ENCODE measurements around the gene CCNL2. TPM values are rescaled to one million over a fixed set of nuclear protein-coding genes. Genes with fewer than 3 reads are reported as not detected.

CCNL2 gene
- total and polyA plus RNA-seq, 2 of the 13 experiments (the other 11 are each of a cell fraction or from before 2014, with no cell fraction given), result 105 to 340 TPM

DNA sequence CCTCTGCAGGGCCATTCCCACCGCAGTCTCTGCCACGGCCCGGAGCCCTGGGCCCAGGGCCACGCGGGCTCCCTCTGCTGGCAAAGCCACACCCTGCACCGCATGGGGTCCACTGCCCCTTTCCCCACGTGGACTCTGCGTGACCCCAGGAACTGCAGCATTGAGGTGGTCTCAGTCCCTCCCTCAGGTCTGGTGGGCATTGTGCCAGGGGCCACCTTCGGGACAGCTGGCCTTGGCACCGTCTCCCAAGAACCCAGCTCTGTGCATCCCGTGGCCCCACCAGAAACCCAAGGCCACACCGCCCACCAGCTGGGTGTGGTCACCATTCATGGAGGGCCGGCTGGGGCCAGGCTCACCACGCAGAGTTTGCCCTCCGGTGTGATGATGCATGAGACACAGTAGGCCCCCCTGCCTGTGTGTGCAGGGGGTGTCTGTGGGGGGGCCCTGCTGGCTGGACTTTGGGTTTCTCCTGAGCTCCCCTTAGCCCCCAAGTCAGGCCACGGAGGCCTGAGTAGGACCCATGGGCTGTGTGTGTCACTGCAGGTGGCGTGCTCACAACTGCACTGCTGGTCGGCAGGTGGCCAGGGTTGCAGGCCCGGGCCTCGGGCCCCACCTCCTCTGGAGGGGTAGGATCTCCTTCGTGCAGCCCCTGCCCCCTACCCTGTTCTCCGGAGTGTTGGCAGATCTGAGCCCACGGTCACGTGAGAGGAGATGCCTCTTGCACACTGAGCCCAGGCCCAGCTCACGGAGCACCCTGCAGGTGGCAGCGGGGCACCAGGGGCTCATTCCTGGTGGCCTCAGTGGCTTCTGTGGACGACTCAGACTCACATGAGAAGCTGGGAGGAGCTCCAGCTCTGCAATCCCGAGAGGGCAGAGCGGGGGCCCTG is 42.1 kb upstream of the CCNL2 start (continued):
- TF ChIP-seq MAX (IDR thresholded peaks at IDR 0.05) (no peak), HOXA9 (CRISPR knock-in tag; IDR thresholded peaks at IDR 0.05; ENCODE audit: borderline replicate concordance) (no peak), HNF1A (IDR thresholded peaks at IDR 0.05; ENCODE audit: low read depth) (no peak), HNF1A (CRISPR knock-in tag; IDR thresholded peaks at IDR 0.05; ENCODE audit: borderline replicate concordance) (no peak; the same call in 1 of the 2 replicates), ZNF556 (CRISPR knock-in tag; IDR thresholded peaks at IDR 0.05; ENCODE audit: borderline replicate concordance) (peak; percentile 46; the same call in 1 of the 2 replicates), SOX6 (IDR thresholded peaks at IDR 0.05) (no peak), SOX6 (CRISPR knock-in tag; IDR thresholded peaks at IDR 0.05) (peak; percentile 70), NR1H2 (CRISPR knock-in tag; IDR thresholded peaks at IDR 0.05; ENCODE audit: borderline replicate concordance, low read depth) (no peak), PCBP2 (optimal IDR thresholded peaks at IDR 0.05; ENCODE audit: low read depth, low read length, poor library complexity, severe bottlenecking) (no peak), PHF20 (CRISPR knock-in tag; IDR thresholded peaks at IDR 0.05) (0 out of 2 replicates have a peak, but pooled peaks have one; percentile 19), ZNF75D (CRISPR knock-in tag; IDR thresholded peaks at IDR 0.05; ENCODE audit: borderline replicate concordance) (no peak), ERF (CRISPR knock-in tag; IDR thresholded peaks at IDR 0.05) (peak; percentile 67; the same call in 1 of the 2 replicates)
- TF ChIP-seq, protein P1, sequence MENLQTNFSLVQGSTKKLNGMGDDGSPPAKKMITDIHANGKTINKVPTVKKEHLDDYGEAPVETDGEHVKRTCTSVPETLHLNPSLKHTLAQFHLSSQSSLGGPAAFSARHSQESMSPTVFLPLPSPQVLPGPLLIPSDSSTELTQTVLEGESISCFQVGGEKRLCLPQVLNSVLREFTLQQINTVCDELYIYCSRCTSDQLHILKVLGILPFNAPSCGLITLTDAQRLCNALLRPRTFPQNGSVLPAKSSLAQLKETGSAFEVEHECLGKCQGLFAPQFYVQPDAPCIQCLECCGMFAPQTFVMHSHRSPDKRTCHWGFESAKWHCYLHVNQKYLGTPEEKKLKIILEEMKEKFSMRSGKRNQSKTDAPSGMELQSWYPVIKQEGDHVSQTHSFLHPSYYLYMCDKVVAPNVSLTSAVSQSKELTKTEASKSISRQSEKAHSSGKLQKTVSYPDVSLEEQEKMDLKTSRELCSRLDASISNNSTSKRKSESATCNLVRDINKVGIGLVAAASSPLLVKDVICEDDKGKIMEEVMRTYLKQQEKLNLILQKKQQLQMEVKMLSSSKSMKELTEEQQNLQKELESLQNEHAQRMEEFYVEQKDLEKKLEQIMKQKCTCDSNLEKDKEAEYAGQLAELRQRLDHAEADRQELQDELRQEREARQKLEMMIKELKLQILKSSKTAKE (CRISPR knock-in tag; IDR thresholded peaks at IDR 0.05; ENCODE audit: borderline replicate concordance), result no peak
- TF ChIP-seq, protein P2, sequence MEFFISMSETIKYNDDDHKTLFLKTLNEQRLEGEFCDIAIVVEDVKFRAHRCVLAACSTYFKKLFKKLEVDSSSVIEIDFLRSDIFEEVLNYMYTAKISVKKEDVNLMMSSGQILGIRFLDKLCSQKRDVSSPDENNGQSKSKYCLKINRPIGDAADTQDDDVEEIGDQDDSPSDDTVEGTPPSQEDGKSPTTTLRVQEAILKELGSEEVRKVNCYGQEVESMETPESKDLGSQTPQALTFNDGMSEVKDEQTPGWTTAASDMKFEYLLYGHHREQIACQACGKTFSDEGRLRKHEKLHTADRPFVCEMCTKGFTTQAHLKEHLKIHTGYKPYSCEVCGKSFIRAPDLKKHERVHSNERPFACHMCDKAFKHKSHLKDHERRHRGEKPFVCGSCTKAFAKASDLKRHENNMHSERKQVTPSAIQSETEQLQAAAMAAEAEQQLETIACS (CRISPR knock-in tag; IDR thresholded peaks at IDR 0.05), result no peak
